GM23338 (cell line): ENCODE results near the gene IFITM5.

Experiments
- CREB1 ChIP-seq: fragments of 250-450 bp; sonication (Bioruptor Pico); IDR thresholded peaks from 2 replicates; pipeline ENCODE4 v1.5.0; 2020; ENCODE audit warnings: low read depth, mild to moderate bottlenecking, moderate library complexity
- CTCF ChIP-seq, 2 experiments: fragments of 200-600 bp in 1 of 2; sonication (generic) in 1 of 2; conservative IDR thresholded peaks; 2 replicates each; pipeline versions ENCODE4 v1.5.1 to v1.6.1; 2016 to 2017; ENCODE audit warnings: antibody characterized with exemption in 2 of 2, low read depth in 2 of 2, mild to moderate bottlenecking in 2 of 2, moderate library complexity in 1 of 2
- STAT1 ChIP-seq: IDR thresholded peaks from one replicate; pipeline ENCODE4 v1.6.1; 2016; ENCODE audit warnings: antibody characterized with exemption; ENCODE audit not compliant: unreplicated experiment

- TF ChIP-seq CREB1 (CRISPR knock-in tag): no peak
- no peak for TF ChIP-seq STAT1
- no peak for TF ChIP-seq CTCF (conservative IDR thresholded peaks at IDR 0.05; ENCODE audit: low read depth in 2 of 2)
These were observed 10.6 kb downstream of the IFITM5 start, which contains the start of gene PGGHG for GRCh38 chr11:288478-289397.
